OCI-LY7 (cell line): ENCODE measurements around the gene PRRX1. TPM values are rescaled to one million over a fixed set of nuclear protein-coding genes. Genes with fewer than 3 reads are reported as not detected.

Experiments
- BruUV-seq: library from RNA; stranded (reverse); fragments of 400-500 nt; replicated peaks from 2 replicates; lab custom pipeline; 2021; lab: Mats Ljungman, UMichigan
- CTCF ChIA-PET: fragments of 300-600 bp; sonication (Branson Sonifier 250); formaldehyde crosslinking; loops from one replicate; lab custom pipeline; 2022; ENCODE audit warnings: antibody characterized with exemption; ENCODE audit not compliant: unreplicated experiment; lab: Charles Lee
- POLR2A ChIA-PET: fragments of 300-600 bp; sonication (Branson Sonifier 250); formaldehyde crosslinking; loops from one replicate; lab custom pipeline; 2022; ENCODE audit warnings: antibody characterized with exemption; lab: Charles Lee
- DNase-seq: peaks from one replicate; pipeline ENCODE4 v3.0.0-alpha.2; 2015; ENCODE audit warnings: low spot score
- H2AFZ ChIP-seq: fragments of 200-600 bp; sonication (generic), shearing (Covaris generic); 2 replicates; pipeline ENCODE4 v1.6.1; 2014; ENCODE audit warnings: mild to moderate bottlenecking, antibody characterized with exemption, low read length, moderate library complexity
- H3K27ac ChIP-seq: fragments of 200-600 bp; sonication (generic); 2 replicates; pipeline ENCODE4 v1.5.1; 2014; ENCODE audit warnings: mixed run types, low read depth, mild to moderate bottlenecking, moderate library complexity, low read length, inconsistent platforms; ENCODE audit not compliant: poor library complexity, severe bottlenecking
- H3K36me3 ChIP-seq: fragments of 200-600 bp; sonication (generic); 2 replicates; pipeline ENCODE4 v1.6.1; 2014; ENCODE audit warnings: mild to moderate bottlenecking, antibody characterized with exemption, low read length, moderate library complexity, mixed read lengths; ENCODE audit not compliant: insufficient read depth
- H3K4me1 ChIP-seq: fragments of 200-600 bp; sonication (generic); 2 replicates; pipeline ENCODE4 v1.5.1; 2014; ENCODE audit warnings: mild to moderate bottlenecking, low read length; ENCODE audit not compliant: insufficient read depth, poor library complexity, severe bottlenecking
- H3K4me2 ChIP-seq: fragments of 200-600 bp; sonication (generic); 2 replicates; pipeline ENCODE4 v1.6.1; 2014; ENCODE audit warnings: mild to moderate bottlenecking, low read length
- H3K4me3 ChIP-seq: fragments of 200-600 bp; sonication (generic); 2 replicates; pipeline ENCODE4 v1.5.1; 2014; ENCODE audit warnings: mild to moderate bottlenecking, low read depth, low read length; ENCODE audit not compliant: poor library complexity, severe bottlenecking
- H3K79me2 ChIP-seq: fragments of 200-600 bp; sonication (generic); 2 replicates; pipeline ENCODE4 v1.6.1; 2016; ENCODE audit warnings: low read depth, mild to moderate bottlenecking, low read length, moderate library complexity, mixed read lengths; ENCODE audit not compliant: insufficient read depth
- H3K9me2 ChIP-seq: fragments of 200-600 bp; sonication (generic); 2 replicates; pipeline ENCODE4 v1.6.1; 2016; ENCODE audit warnings: mild to moderate bottlenecking, low read length, mixed read lengths; ENCODE audit not compliant: insufficient read depth
- H3K9me3 ChIP-seq: fragments of 200-600 bp; sonication (generic); 2 replicates; pipeline ENCODE4 v1.6.1; 2014; ENCODE audit warnings: mild to moderate bottlenecking, mixed run types, low read length, mixed read lengths
- H4K20me1 ChIP-seq: fragments of 200-600 bp; sonication (generic); 2 replicates; pipeline ENCODE4 v1.6.1; 2014; ENCODE audit warnings: mild to moderate bottlenecking, antibody characterized with exemption, low read length, moderate library complexity, mixed read lengths; ENCODE audit not compliant: insufficient read depth
- EZH2phosphoT487 ChIP-seq: fragments of 200-600 bp; sonication (generic); IDR thresholded peaks from 2 replicates; pipeline ENCODE4 v1.6.1; 2018; ENCODE audit warnings: low read depth, borderline replicate concordance, mild to moderate bottlenecking, mixed run types, antibody characterized with exemption, low read length, moderate library complexity, mixed read lengths
- intact Hi-C: fragments of 100-400 bp; cut with micrococcal nuclease; formaldehyde crosslinking; loops from one replicate; pipeline ENCODE4 v1.10.0; 2022; ENCODE audit not compliant: unreplicated experiment
- total RNA-seq, 2 experiments: library from RNA; depleted of rRNA in 1 of 2; stranded (reverse); fragments of >200 nt in 1 of 2; shearing (Covaris generic) in 1 of 2; gene quantifications; 2 replicates each; pipeline ENCODE4 v1.2.3, GENCODE V29; 2014 to 2022
- TF ChIP-seq, protein P1 (sequence below): fragments of 200-600 bp; sonication (generic); conservative IDR thresholded peaks from 2 replicates; pipeline ENCODE4 v1.5.1; 2014; ENCODE audit warnings: mild to moderate bottlenecking, antibody characterized with exemption, low read length, moderate library complexity, mixed read lengths

PRRX1 gene
- total RNA-seq, 2 experiments from 2014 or later = not detected

DNA sequence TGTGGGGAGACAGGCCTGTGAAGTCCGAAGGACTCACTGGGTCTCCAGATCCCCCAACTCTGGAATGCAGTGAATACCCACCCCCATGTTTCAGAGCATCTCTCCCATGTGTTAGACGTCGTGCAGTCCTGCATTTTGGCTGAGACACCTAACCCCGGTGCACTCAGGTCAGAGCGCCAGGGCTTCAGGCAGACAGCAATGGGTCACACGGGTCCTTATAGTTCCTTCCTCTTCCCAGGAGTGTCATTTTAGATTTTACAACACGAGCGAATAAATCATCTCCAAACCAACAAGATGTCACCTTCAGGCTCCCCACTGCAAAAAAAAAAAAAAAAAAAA, 5.1 kb downstream of the PRRX1 start:
- ChIA-PET POLR2A (interaction anchor here (0.6 kb wide), 1 partner anchor 11 kb away, joined by 3 read pairs; no protein-coding TSS in a partner anchor), CTCF (no interaction called here)
- H4K20me1 ChIP-seq = no peaks in the 10 kb centered on the region
- BruUV-seq = no TSS peak
- TF ChIP-seq, protein P1, sequence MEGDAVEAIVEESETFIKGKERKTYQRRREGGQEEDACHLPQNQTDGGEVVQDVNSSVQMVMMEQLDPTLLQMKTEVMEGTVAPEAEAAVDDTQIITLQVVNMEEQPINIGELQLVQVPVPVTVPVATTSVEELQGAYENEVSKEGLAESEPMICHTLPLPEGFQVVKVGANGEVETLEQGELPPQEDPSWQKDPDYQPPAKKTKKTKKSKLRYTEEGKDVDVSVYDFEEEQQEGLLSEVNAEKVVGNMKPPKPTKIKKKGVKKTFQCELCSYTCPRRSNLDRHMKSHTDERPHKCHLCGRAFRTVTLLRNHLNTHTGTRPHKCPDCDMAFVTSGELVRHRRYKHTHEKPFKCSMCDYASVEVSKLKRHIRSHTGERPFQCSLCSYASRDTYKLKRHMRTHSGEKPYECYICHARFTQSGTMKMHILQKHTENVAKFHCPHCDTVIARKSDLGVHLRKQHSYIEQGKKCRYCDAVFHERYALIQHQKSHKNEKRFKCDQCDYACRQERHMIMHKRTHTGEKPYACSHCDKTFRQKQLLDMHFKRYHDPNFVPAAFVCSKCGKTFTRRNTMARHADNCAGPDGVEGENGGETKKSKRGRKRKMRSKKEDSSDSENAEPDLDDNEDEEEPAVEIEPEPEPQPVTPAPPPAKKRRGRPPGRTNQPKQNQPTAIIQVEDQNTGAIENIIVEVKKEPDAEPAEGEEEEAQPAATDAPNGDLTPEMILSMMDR = no peak
- no peak for TF ChIP-seq EZH2phosphoT487
- H2AFZ ChIP-seq = no peak overlapping the region
- H3K4me1 ChIP-seq = no peaks in the 10 kb centered on the region
- no peak overlapping the region for H3K4me2 ChIP-seq
- no peaks in the 10 kb centered on the region for H3K36me3 ChIP-seq
- intact Hi-C loops = no loop called here
- H3K27ac ChIP-seq = no peak overlapping the region
- no peaks in the 10 kb centered on the region for H3K79me2 ChIP-seq
- no peaks in the 10 kb centered on the region for H3K9me2 ChIP-seq
- H3K9me3 ChIP-seq = no peaks in the 10 kb centered on the region
- no peak for DNase-seq
- no peak overlapping the region for H3K4me3 ChIP-seq

DNA sequence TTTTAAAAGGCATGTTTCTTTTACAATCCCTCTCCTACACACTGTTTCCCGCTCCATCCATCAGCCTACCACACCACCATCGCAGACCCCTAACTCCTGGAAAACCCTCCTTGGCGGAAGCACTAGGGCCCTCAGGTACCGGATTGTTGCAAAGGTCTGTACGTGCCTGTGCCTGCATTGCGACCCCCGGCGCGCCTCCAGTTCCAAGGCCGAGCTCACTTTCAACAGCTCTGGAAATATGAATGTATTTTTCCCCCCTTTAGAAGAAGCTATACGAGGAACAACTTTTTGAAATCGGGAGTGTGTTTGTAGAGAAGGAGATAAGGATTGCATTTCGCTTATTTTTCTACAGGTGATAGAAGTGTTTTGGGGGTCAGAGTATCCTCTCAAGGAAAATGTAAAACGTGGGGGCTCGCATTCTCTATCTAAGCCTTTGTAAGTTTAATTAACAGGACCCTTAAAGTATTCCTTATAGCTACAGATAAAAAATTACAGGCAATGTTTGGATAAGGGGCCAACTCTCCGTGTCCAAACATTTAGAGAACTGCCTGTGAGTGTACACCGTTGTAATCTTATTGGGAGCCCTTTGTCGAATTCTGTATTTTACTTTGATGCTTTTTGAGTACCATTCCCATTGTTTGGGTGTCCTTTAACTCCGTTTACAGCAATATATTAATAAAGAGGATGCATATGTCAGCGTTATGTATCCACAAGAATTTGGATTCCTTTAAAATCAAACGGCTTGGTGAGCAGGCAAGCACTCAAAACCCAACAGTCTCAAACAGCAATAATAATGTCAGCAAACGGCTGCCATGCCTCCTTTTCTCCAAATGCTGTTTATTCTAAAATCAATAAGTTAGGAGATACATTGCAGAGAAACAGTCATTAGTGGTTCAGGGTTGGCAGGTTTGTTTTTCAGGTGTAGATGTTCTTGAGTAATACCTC, 5.9 kb downstream of the PRRX1 start:
- no peak for TF ChIP-seq EZH2phosphoT487
- TF ChIP-seq, protein P1 = no peak
- H3K4me2 ChIP-seq = no peak overlapping the region
- H3K9me3 ChIP-seq = no peaks in the 10 kb centered on the region
- CTCF ChIA-PET = no interaction called here
- no peak for DNase-seq
- no peaks in the 10 kb centered on the region for H3K4me1 ChIP-seq
- H3K9me2 ChIP-seq = no peaks in the 10 kb centered on the region
- POLR2A ChIA-PET = no interaction called here
- H3K4me3 ChIP-seq = no peak overlapping the region
- no TSS peak for BruUV-seq
- no peak overlapping the region for H2AFZ ChIP-seq
- no peaks in the 10 kb centered on the region for H3K79me2 ChIP-seq
- H3K27ac ChIP-seq = no peak overlapping the region
- H3K36me3 ChIP-seq = no peaks in the 10 kb centered on the region
- H4K20me1 ChIP-seq = no peaks in the 10 kb centered on the region
- intact Hi-C loops = no loop called here
